Testis (tissue), 3 donors: ENCODE measurements around the gene SH3RF3. TPM values are rescaled to one million over a fixed set of nuclear protein-coding genes. Genes with fewer than 3 reads are reported as not detected.

Experiments used
- DNase-seq: peaks from one replicate; pipeline ENCODE4 v3.0.0-alpha.2; 2019
- H3K27ac ChIP-seq, 2 donors: fragments of 200-600 bp; sonication (generic); one replicate each; pipeline ENCODE4 v1.5.1; 2019
- H3K27me3 ChIP-seq: fragments of 200-600 bp; sonication (generic); one replicate; pipeline ENCODE4 v1.5.1; 2019
- H3K36me3 ChIP-seq: fragments of 200-600 bp; sonication (generic); one replicate; pipeline ENCODE4 v1.5.1; 2017; ENCODE audit warnings: low read depth; ENCODE audit errors: missing control alignments
- H3K4me1 ChIP-seq: fragments of 200-600 bp; sonication (generic); one replicate; pipeline ENCODE4 v1.5.1; 2019
- H3K4me3 ChIP-seq, 2 donors: fragments of 200-600 bp; sonication (generic); one replicate each; pipeline ENCODE4 v1.5.1; 2017 to 2019
- H3K9me3 ChIP-seq: fragments of 200-600 bp; sonication (generic); one replicate; pipeline ENCODE4 v1.5.1; 2017
- CTCF ChIP-seq, 3 experiments: fragments of 450-650 bp in 2 of 3; fragments of 200-600 bp in 1 of 3; sonication (generic) in 1 of 3; IDR thresholded peaks; one replicate each; pipeline ENCODE4 v1.5.1; 2016 to 2019; ENCODE audit warnings: antibody characterized with exemption in 3 of 3, mild to moderate bottlenecking in 2 of 3, moderate library complexity in 1 of 3
- POLR2A ChIP-seq: fragments of 450-650 bp; IDR thresholded peaks from one replicate; pipeline ENCODE4 v1.6.1; 2017; ENCODE audit warnings: antibody characterized with exemption, mild to moderate bottlenecking, moderate library complexity
- WGBS, 2 donors: methylation state at CpG; one replicate each; pipeline ENCODE4 v1.1.5; 2018; 5-methylcytosine and 5-hydroxymethylcytosine counted together
- intact Hi-C: fragments of 100-400 bp; cut with DNase I; formaldehyde crosslinking; loops from one replicate; pipeline ENCODE4 v1.15.1; 2023; ENCODE audit warnings: low total_unique reads
- polyA plus RNA-seq: library from polyadenylated mRNA; stranded (reverse); fragments of 350-450 nt; fragmentation: Illumina TruSeq; extraction: RNeasy Lipid Tissue Mini Kit (QIAGEN cat#74804); gene quantifications from one replicate; pipeline ENCODE4 v1.2.3, GENCODE V29; 2014; ENCODE audit warnings: low read depth, low replicate concordance; ENCODE audit not compliant: insufficient read depth
- total RNA-seq, 2 donors: library from RNA; depleted of rRNA; stranded (reverse); fragments of >200 nt; gene quantifications; one replicate each; pipeline ENCODE4 v1.2.3, GENCODE V29; 2016

SH3RF3 gene
- total and polyA plus RNA-seq, 3 donors from 2014 or later, result 9.3 to 20.1 (median 16.5) TPM

GRCh38 chr2:109337221-109337620, 208.2 kb downstream of the SH3RF3 start:
- DNase-seq, result no peak
- no peak overlapping the region for H3K4me3 ChIP-seq
- 91 to 93% methylated on average over 9 of the region's 9 CpGs for WGBS, 2 donors
- intact Hi-C loops, result no loop called here
- H3K36me3 ChIP-seq, result no peaks in the 10 kb centered on the region
- no peaks in the 10 kb centered on the region for H3K9me3 ChIP-seq
- no peaks in the 10 kb centered on the region for H3K27me3 ChIP-seq
- no peak overlapping the region for H3K27ac ChIP-seq
- peaks cover under 1% of the 10 kb centered on the region for H3K4me1 ChIP-seq
- TF ChIP-seq CTCF (IDR thresholded peaks at IDR 0.05) (no peak), POLR2A (no peak)

- H3K9me3 ChIP-seq, result no peaks in the 10 kb centered on the region
- no peak overlapping the region for H3K4me3 ChIP-seq
- H3K4me1 ChIP-seq, result no peaks in the 10 kb centered on the region
- 86 to 88% methylated on average over 6 of the region's 6 CpGs for WGBS, 2 donors
- no peaks in the 10 kb centered on the region for H3K36me3 ChIP-seq
- TF ChIP-seq POLR2A, result no peak
- no peak for TF ChIP-seq CTCF (IDR thresholded peaks at IDR 0.05)
- H3K27me3 ChIP-seq, result no peaks in the 10 kb centered on the region
- no peak overlapping the region for H3K27ac ChIP-seq
- intact Hi-C loops, result no loop called here
- DNase-seq, result no peak
Measured at GRCh38 chr2:109339519-109339966, 210.5 kb downstream of the SH3RF3 start.

- no peaks in the 10 kb centered on the region for H3K36me3 ChIP-seq
- intact Hi-C loops, result no loop called here
- H3K9me3 ChIP-seq, result no peaks in the 10 kb centered on the region
- TF ChIP-seq CTCF (IDR thresholded peaks at IDR 0.05), result no peak
- TF ChIP-seq POLR2A, result no peak
- DNase-seq, result no peak
- H3K4me1 ChIP-seq, result no peaks in the 10 kb centered on the region
- no peak overlapping the region for H3K27ac ChIP-seq
- WGBS, 2 donors, result 88 to 95% methylated on average over 4 of the region's 4 CpGs
- no peaks in the 10 kb centered on the region for H3K27me3 ChIP-seq
- H3K4me3 ChIP-seq, result no peak overlapping the region
Measured at GRCh38 chr2:109340381-109340780, 211.4 kb downstream of the SH3RF3 start.

- intact Hi-C loops, result no loop called here
- Histone ChIP-seq H3K9me3 (no peaks in the 10 kb centered on the region), H3K27me3 (no peaks in the 10 kb centered on the region), H3K36me3 (no peaks in the 10 kb centered on the region), H3K4me1 (no peaks in the 10 kb centered on the region), H3K4me3 (no peak overlapping the region), H3K27ac (no peak overlapping the region)
- 84 to 93% methylated on average over 7 of the region's 7 CpGs for WGBS, 2 donors
- TF ChIP-seq POLR2A, result no peak
- no peak for TF ChIP-seq CTCF (IDR thresholded peaks at IDR 0.05)
- DNase-seq, result no peak
Measured at GRCh38 chr2:109341355-109342255, 212.6 kb downstream of the SH3RF3 start.
